NCI-H187 treated with DMSO at 0.1 percent for 48 hours (cell line): ENCODE results near the gene RIMS1.

Experiments used
- DNase-seq: peaks from one replicate; lab custom pipeline; 2025; lab: John Stamatoyannopoulos, UW

Gene RIMS1

DNA sequence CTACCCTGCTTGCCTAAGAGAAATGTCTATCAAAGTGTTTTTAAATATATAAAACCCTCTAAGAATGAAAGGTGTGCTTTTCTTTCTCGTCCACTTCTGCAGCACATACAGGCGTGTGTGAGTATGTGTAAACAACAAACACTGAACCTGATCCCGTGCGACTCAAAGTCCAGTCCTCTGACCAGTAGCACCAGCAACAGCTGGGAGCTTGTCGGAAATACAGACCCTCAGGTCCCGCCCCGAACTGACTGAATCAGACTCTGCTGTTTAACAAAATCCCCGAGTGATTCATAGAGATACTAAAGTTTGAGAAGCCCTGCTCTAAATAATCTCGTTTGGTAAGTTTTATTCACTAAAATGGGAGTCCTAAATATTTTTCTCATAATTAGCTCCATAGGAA is 527.5 kb downstream of the RIMS1 start:
- DNase-seq: no peak

DNA sequence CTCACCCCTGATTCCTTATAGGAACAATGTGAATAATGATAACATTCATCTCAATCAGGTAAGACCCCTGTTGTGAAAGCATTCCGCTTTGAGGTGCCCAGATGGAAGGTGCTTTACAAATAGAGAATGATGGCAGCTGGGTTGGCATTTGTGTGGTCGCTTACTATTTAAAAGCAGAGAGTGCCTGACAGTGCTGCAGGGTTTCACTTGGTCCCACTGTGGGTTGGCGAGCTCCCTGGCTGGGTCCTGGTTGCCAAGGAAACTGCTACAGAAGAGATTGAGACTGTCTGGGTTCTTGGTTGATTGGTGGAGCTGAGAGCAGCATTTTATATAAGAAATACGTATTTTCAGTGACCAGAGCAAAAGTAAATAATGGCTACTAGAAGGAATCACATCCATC is 528.3 kb downstream of the RIMS1 start:
- no peak for DNase-seq

DNA sequence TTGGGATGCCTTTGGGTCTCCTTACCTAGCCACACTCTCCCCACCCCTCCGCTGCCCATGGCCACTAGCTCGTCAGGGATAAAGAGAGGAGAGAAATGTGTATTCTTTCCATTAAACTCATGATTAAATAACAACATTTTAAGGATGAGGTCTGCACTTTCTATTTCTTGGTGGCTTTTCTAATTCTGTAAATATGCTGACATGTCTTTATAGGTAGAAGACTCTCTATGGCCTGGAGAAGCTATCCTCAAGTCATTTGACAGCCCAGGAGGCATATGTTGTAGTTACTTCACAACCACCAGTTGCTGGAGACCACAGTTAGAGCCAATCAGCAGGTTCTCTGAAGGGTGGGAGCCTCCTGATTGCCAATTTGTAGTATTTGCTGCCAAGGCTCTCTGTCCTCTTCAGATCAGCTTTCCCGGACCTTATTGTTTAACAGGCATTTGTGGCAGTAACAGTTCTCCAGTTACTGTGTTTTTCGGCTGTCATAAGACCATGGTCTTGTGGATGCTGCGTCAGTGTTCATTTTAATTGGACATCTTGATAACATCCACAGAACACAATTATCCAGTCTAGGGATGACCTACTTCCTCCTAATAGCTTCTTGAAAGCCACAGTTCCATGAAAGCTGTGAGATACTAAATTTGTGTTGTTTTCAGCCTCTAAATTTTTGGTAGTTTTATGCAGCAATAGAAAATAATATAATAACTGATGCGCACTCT is 530.6 kb downstream of the RIMS1 start:
- DNase-seq: no peak

DNA sequence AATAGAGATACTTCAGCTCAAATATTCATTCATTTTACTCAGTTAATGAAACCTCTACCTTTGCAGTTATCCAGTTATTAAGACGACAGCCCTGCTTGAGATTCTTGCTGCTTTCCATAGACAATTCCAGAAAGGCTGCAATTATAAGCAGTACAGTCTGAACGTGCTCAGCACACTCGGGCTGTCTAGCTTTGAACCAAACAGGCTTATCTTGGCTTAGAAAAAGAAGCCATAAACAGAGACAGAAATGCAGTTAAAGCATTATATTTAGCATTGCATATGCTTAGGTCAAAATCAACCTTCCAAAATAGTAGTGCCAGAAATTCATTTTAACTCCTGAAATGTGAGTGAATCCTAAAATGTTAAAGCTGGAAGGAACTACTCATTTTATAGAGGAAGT is 531.4 kb downstream of the RIMS1 start:
- DNase-seq: no peak

DNA sequence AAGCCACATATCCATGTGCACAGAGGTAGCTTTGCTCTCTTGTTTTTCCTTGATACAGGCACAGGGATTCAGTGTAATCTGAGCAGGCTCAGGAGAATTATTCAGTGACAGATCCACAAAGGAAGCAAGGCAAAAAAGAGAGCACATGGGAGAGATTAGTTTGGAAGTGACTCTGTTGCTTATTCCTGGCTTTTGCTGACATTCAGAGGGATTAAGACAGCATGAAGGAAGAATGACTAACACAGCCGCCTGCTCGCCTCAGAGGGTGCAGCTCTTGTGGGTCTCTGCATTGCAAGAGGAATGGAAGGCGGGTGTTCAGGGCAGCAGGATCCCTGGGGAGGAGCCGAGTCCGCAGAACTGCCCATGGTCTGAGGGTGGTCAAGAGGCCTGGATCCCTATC is 532.1 kb downstream of the RIMS1 start:
- DNase-seq: no peak

DNA sequence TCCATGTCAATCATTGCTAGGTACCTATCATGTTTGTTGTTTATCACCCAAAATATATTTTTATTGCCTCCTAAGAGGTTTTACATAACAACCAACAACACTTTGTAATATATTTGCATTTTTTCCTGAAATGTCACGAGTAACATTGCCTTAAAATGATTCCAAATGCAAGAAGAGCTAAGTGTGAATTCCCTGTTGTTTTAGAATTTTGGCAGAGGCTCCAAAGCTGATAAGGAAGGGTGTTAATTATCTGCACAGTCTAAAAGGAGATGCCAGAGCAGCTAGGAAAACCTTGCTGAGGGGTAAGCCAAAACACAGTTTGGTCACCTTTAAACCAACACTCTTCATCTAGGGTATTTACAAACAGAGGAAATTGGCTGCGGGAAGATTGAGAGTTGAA is 533.6 kb downstream of the RIMS1 start:
- no peak for DNase-seq

DNA sequence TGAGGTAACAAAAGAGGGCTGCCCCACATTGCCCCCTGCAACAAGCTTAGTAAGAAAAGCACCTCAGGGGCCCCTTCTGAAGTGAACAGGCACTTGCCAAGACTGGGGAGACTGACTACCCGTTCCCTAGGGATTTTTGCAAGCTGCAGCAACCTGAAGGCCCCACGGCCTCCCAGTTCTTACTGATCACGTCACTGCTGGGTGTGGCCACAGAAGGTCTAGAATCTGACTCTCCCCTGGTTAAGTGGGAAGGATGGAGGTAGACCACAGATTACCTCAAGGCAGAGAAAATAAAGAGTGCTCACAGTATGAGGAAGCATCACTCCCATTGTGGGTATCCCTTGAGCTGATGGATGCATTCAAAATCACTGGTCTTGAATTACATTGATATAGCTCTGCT is 534.1 kb downstream of the RIMS1 start:
- DNase-seq: no peak

DNA sequence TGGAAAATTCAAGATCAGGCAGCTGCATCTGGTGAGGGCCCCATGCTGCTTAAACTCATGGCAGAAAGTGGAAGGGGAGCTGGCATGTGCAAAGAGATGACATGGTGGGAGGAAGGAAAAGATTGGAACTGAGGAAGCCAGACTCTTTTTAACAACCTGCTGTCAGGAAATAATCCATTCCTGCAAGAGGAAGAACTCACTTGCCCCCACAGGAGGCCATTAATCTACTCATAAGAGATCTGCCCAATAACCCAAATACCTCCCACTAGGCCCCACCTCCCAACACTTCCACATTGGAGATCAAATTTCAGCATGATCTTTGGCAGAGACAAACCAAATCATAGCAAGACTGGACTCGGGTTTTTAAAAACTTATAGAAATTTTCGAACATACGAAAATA is 535.0 kb downstream of the RIMS1 start:
- no peak for DNase-seq

DNA sequence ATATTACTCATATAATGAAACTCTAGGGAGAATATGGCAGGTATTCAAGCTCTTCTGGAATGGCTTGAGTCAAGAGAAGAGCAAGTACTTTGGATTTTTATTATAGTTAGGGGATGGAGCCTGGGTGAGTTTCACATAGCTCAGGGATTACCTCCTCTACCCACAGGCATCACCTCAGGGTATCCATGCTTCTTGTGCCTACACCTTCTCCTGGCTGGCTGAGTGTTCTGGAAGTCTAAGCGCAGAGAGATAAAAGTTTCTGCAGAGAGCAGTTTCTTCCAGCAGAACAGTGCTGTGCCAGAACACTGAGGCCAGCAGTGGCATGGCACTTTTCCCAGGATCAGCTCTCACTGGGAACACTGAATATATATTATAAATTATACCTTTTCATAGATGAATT is 535.8 kb downstream of the RIMS1 start:
- DNase-seq: no peak

DNA sequence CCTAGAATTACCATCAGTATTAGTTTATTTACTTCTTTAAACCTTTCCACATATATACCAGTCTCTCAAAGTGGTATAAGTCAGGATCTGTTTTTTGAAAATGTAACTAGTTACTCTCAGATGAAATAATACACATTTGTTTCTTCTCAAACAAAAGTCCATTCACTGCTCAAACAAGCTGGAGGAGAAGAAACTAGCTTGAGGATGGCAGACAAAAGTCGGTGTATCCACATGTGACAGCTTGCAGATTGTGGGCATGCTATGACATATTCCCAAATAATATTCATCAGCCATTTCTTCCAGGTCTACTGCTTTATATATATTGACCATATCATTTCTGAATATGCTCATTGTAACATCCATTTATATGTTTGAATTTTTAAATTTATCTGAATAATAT is 538.1 kb downstream of the RIMS1 start:
- DNase-seq: no peak

DNA sequence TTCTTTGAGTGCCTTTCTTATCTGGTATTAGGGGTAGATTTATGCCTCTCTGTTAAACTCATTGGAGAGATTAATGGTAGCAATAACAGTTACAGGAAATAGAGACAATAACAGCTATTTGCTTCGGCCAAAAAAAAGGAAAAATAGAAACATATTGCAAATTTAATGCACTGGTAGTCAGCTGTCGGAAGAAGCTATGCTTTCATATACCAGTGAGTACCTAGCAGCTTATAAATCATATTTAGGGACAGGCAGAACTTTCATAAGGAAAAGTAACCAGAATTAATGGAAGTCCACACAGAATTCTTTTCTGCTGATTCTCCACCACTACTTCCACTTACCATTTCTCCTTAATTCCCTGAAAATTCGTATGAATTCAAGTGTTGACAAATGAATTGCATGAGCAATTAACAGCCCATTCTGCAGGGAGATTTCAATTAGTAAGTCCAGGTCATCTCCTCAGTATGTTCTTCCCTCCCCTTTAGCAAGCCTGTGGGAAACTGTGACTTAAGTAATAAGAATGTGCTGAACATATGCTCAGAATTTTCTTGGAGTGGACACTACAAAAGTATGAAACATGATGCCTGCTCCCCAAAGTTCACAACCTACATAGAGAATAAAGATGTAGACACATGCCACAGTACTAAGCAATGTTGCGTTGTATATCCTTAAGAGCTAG is 538.8 kb downstream of the RIMS1 start:
- DNase-seq: no peak

DNA sequence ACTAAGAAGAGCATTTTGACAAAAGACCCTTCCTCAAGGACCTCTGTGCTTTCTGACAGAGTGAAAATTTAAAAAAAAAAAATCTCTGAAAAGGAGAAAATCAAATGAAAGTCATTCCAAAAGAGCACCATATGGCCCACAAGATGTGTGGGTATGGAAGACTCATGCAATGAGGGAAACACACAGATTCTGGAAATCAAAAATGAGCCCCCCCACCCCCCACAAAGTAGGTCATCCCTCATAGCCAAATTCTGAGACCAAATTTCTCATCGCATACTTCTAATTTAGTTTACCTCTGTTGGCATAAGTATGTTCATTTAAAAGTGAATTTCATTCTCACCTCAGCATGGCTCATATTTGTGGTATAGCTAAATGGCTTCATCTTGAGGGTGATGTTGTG is 554.3 kb downstream of the RIMS1 start:
- no peak for DNase-seq

DNA sequence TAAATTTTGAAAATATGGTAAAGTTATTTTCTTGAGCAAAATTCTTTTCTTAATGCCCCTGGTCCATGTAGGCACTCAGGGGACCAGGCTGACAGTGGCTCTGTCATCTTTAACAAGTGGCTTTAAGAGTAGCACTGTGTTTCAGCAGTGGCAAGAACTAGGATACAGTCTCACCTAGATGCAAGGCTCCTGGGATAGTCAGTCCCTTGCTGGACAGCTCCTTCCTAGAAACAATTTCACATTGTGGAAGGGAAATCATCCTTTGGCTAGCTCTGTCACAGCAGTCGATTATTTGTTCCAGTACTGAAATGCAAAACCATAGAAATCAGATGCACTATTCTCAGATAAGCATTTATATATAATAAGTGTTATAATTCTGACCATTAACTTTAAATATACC is 560.1 kb downstream of the RIMS1 start:
- DNase-seq: no peak
